ENCODE data around the gene ACOT7. TPM values are rescaled to one million over a fixed set of nuclear protein-coding genes. Genes with fewer than 3 reads are reported as not detected.

Gene ACOT7
- total RNA-seq, 2 experiments from 2014 or later, result 5.3 to 5.4 TPM

DNA sequence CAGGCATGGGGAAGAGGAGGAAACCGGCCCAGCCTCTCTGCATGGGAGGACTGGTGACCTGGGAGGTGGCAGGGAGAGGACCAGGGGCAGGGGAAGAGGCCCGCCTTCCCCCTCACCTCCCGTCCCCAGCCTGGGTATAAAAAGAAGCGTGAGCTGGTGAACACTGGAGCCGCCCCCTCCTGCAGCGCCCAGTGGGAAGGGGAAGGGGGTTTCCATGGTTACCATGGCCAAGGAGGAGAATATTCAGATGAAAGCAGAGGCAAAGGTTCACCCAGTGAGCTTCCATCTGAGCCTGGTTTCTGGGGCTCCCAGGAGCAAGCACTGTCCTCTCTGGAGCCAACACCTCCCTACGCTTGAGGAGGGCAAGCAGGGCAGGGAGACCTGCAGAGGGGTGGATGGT is 54.9 kb downstream of the ACOT7 start:
- no peak overlapping the region for H3K27ac Mint-ChIP-seq
- no peak overlapping the region for H3K4me3 ChIP-seq (ENCODE audit: low read length)
- peaks cover 4% of the 10 kb centered on the region for H3K4me1 Mint-ChIP-seq (ENCODE audit: low read depth)
- no peaks in the 10 kb centered on the region for H3K9me3 ChIP-seq (ENCODE audit: control insufficient read depth in 1 of 2, insufficient read depth in 1 of 2, low read length in 2 of 2)
- ChIA-PET CTCF (no interaction called here), POLR2A (no interaction called here)
- no peaks in the 10 kb centered on the region for H3K36me3 ChIP-seq (ENCODE audit: insufficient read depth, low read length)
- TF ChIP-seq, protein P1, sequence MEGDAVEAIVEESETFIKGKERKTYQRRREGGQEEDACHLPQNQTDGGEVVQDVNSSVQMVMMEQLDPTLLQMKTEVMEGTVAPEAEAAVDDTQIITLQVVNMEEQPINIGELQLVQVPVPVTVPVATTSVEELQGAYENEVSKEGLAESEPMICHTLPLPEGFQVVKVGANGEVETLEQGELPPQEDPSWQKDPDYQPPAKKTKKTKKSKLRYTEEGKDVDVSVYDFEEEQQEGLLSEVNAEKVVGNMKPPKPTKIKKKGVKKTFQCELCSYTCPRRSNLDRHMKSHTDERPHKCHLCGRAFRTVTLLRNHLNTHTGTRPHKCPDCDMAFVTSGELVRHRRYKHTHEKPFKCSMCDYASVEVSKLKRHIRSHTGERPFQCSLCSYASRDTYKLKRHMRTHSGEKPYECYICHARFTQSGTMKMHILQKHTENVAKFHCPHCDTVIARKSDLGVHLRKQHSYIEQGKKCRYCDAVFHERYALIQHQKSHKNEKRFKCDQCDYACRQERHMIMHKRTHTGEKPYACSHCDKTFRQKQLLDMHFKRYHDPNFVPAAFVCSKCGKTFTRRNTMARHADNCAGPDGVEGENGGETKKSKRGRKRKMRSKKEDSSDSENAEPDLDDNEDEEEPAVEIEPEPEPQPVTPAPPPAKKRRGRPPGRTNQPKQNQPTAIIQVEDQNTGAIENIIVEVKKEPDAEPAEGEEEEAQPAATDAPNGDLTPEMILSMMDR (IDR thresholded peaks at IDR 0.05), result no peak
- no peaks in the 10 kb centered on the region for H3K27me3 Mint-ChIP-seq
- no peak overlapping the region for H3K27ac ChIP-seq (ENCODE audit: low read depth in 1 of 2, low read length in 2 of 2)
- H3K9me3 Mint-ChIP-seq, result no peaks in the 10 kb centered on the region
- intact Hi-C loops (cut with DNase I, micrococcal nuclease), result no loop called here
- no peak overlapping the region for H3K4me3 Mint-ChIP-seq
- no peak for ATAC-seq (ENCODE audit: poor library complexity)
- no peak for DNase-seq
- H3K27me3 ChIP-seq (ENCODE audit: control insufficient read depth in 1 of 2, insufficient read depth in 2 of 2, low read length in 2 of 2), result no peaks in the 10 kb centered on the region
- H3K36me3 Mint-ChIP-seq (ENCODE audit: low read depth), result peaks cover 4% of the 10 kb centered on the region
- H3K4me1 ChIP-seq (ENCODE audit: insufficient read depth, low read length), result no peaks in the 10 kb centered on the region

DNA sequence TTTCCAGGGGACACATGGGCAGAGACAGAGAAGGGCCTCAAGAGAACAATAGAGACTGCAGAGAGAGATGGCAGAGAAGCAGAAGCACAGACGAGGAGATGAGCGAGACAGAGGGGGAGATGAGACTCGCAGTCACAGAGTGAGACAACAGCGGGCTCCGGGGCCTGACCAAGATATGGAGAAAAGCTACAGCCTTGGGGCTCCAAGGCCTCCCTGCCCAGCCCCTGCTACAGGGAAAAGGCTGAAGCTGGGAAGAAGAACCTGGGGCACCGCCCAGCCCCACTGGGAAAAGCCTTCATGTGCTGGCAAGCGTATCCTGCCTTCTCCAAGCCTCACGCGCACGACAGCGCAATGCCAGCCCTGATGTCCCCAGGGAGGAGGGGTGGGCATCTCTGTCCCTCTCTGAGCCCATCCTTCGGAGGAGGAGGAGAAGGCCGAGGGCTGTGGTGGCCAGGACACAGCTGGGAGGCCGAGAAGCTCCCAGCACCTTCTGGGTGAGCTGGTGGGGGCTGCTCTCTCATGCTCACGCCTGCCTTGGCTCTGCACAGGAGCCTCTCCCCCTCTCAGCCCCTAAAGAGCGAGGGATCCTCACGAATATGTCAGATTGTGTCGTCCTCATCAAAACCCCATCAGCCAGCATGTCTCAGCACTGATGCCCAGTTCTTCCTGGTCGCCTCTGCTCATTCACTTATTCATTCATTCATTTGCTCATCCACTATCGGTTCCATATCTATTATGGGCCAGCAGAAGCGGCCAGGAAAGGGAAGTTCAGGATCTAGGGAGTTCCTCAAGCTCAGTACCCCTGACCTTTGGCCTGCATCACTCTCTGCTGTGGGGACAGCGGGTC is 56.6 kb downstream of the ACOT7 start:
- Histone ChIP-seq H3K4me1 (ENCODE audit: insufficient read depth, low read length) (no peaks in the 10 kb centered on the region), H3K27ac (ENCODE audit: low read depth in 1 of 2, low read length in 2 of 2) (no peak overlapping the region), H3K36me3 (ENCODE audit: insufficient read depth, low read length) (no peaks in the 10 kb centered on the region), H3K9me3 (ENCODE audit: control insufficient read depth in 1 of 2, insufficient read depth in 1 of 2, low read length in 2 of 2) (no peaks in the 10 kb centered on the region), H3K27me3 (ENCODE audit: control insufficient read depth in 1 of 2, insufficient read depth in 2 of 2, low read length in 2 of 2) (no peaks in the 10 kb centered on the region), H3K4me3 (ENCODE audit: low read length) (no peak overlapping the region)
- H3K9me3 Mint-ChIP-seq, result no peaks in the 10 kb centered on the region
- intact Hi-C loops (cut with DNase I, micrococcal nuclease), result no loop called here
- H3K4me1 Mint-ChIP-seq (ENCODE audit: low read depth), result no peaks in the 10 kb centered on the region
- DNase-seq (peak in 1 of 14 experiments; percentile 8), ATAC-seq (ENCODE audit: poor library complexity) (no peak)
- H3K4me3 Mint-ChIP-seq, result no peak overlapping the region
- no peaks in the 10 kb centered on the region for H3K36me3 Mint-ChIP-seq (ENCODE audit: low read depth)
- no peak overlapping the region for H3K27ac Mint-ChIP-seq
- CTCF ChIA-PET, result no interaction called here
- H3K27me3 Mint-ChIP-seq, result no peaks in the 10 kb centered on the region
- POLR2A ChIA-PET, result interaction anchor here (1.5 kb wide), 1 partner anchor 11 kb away, joined by 4 read pairs; no protein-coding TSS in a partner anchor
- TF ChIP-seq, protein P1 (IDR thresholded peaks at IDR 0.05), result no peak

DNA sequence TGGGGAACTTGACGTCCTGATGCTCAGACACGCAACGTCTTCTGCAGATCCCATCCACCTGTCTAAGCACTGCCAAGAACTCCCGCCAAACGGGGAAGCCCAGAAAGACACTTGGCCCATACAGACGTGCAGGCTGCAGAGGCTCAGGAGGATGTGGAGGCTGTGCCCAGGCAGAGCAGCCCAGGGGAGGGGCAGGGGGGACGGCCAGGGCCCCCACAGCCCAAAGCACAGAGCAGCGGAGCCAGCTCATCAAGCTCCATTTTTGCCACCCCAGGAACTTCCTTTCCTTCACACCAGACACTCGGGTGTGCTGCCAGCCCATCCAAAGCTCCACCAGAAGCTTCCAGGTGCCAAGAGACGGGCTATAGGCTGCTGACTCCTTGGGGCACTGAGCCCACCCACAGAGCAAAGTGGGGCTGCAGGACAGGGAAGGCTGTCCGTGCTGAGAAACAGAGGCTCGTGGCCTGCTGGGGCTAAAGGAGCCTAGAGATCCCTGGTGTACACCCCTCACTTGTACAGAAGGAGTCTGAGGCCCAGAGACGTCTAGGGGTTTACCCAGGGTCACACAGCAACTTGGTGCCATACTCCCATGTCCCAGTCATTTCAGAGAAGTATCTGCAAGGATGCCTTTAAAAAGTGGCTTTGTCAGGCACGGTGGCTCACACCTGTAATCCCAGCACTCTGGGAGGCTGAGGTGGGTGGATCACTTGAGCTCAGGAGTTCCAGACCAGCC is 59.1 kb downstream of the ACOT7 start:
- POLR2A ChIA-PET, result no interaction called here
- Histone ChIP-seq H3K27ac (ENCODE audit: low read depth in 1 of 2, low read length in 2 of 2) (no peak overlapping the region), H3K4me3 (ENCODE audit: low read length) (no peak overlapping the region), H3K27me3 (ENCODE audit: control insufficient read depth in 1 of 2, insufficient read depth in 2 of 2, low read length in 2 of 2) (no peaks in the 10 kb centered on the region), H3K9me3 (ENCODE audit: control insufficient read depth in 1 of 2, insufficient read depth in 1 of 2, low read length in 2 of 2) (no peaks in the 10 kb centered on the region), H3K36me3 (ENCODE audit: insufficient read depth, low read length) (no peaks in the 10 kb centered on the region), H3K4me1 (ENCODE audit: insufficient read depth, low read length) (no peaks in the 10 kb centered on the region)
- Mint-ChIP-seq H3K9me3 (no peaks in the 10 kb centered on the region), H3K36me3 (ENCODE audit: low read depth) (no peaks in the 10 kb centered on the region), H3K4me1 (ENCODE audit: low read depth) (no peaks in the 10 kb centered on the region), H3K4me3 (no peak overlapping the region), H3K27ac (no peak overlapping the region), H3K27me3 (no peaks in the 10 kb centered on the region)
- TF ChIP-seq, protein P1 (IDR thresholded peaks at IDR 0.05), result no peak
- DNase-seq (no peak), ATAC-seq (ENCODE audit: poor library complexity) (no peak)
- CTCF ChIA-PET, result interaction anchor here (0.6 to 0.7 kb wide), 2 partner anchors 72 to 1377 kb away, joined by 3 read pairs; no protein-coding TSS in a partner anchor
- intact Hi-C loops (cut with DNase I, micrococcal nuclease), result no loop called here

All from CD4-positive, alpha-beta T cell (primary cell).